Ovary (tissue), 10 donors: Measurements from ENCODE around the gene CACNB2. TPM values are rescaled to one million over a fixed set of nuclear protein-coding genes. Genes with fewer than 3 reads are reported as not detected.

Experiments
- DNase-seq, 5 donors: peaks; one replicate each; pipeline ENCODE4 v3.0.0-alpha.2; 2019 to 2020
- H3K27ac ChIP-seq, 2 donors: fragments of 200-600 bp; one replicate each; pipeline versions ENCODE4 v1.5.1 to v1.8.0; 2019 to 2022
- H3K27me3 ChIP-seq: fragments of 200-600 bp; one replicate; pipeline ENCODE4 v1.8.0; 2022
- H3K36me3 ChIP-seq: fragments of 200-600 bp; sonication (generic); one replicate; pipeline ENCODE4 v1.5.1; 2019
- H3K4me1 ChIP-seq: one replicate; pipeline ENCODE4 v1.8.1; 2013; ENCODE audit warnings: mild to moderate bottlenecking, moderate library complexity; ENCODE audit not compliant: insufficient read depth
- H3K4me3 ChIP-seq: fragments of 200-600 bp; sonication (generic); one replicate; pipeline ENCODE4 v1.5.1; 2017
- H3K9me3 ChIP-seq, 2 donors: fragments of 200-600 bp in 1 of 2; sonication (generic) in 1 of 2; one replicate each; pipeline versions ENCODE4 v1.5.1 to v1.8.1; 2013 to 2019; ENCODE audit warnings: mild to moderate bottlenecking in 1 of 2, moderate library complexity in 1 of 2
- EP300 ChIP-seq: sonication (generic); formaldehyde crosslinking; IDR thresholded peaks from one replicate; pipeline ENCODE4 v1.6.1; 2017; ENCODE audit warnings: antibody characterized with exemption
- POLR2A ChIP-seq: fragments of 450-650 bp; IDR thresholded peaks from one replicate; pipeline ENCODE4 v1.6.1; 2017; ENCODE audit warnings: antibody characterized with exemption, mild to moderate bottlenecking, moderate library complexity
- WGBS, 3 donors: extraction: QIAGEN DNeasy Blood & Tissue Kit in 1 of 3; methylation state at CpG; one replicate each; pipeline versions ENCODE4 v1.1.5 to v1.1.7; 2013 to 2017; 5-methylcytosine and 5-hydroxymethylcytosine counted together
- intact Hi-C, 4 donors: fragments of 100-400 bp; cut with DNase I; formaldehyde crosslinking; loops; one replicate each; pipeline versions ENCODE4 v1.11.0 to v1.15.1; 2022 to 2023
- long read RNA-seq, 3 donors: library from polyadenylated mRNA in 2 of 3; unstranded in 2 of 3; transcript quantifications; one replicate each; pipeline ENCODE4 v2.0.0 and lab custom pipeline, GENCODE V29; 2021 to 2026
- polyA plus RNA-seq, 2 donors: library from polyadenylated mRNA; stranded (reverse); fragments of 200-250 nt in 1 of 2; fragments of 350-450 nt in 1 of 2; fragmentation: Illumina TruSeq in 1 of 2; extraction: RNeasy Lipid Tissue Mini Kit (QIAGEN cat#74804) in 1 of 2; gene quantifications; one replicate each; pipeline ENCODE4 v1.2.3, GENCODE V29; 2013 to 2014
- total RNA-seq, 7 donors: library from RNA; depleted of rRNA in 2 of 7; stranded (reverse); fragments of >200 nt in 2 of 7; fragmentation: NEBNext Ultra II Directional in 3 of 7; extraction: Animal tissue kit (Norgen Biotek cat#: 25700) in 3 of 7; gene quantifications; one replicate each; pipeline versions ENCODE4 v1.1.0 to v1.2.4, GENCODE V29; 2016 to 2023
- TF ChIP-seq, protein P1 (sequence below), 3 donors: fragments of 450-650 bp in 2 of 3; fragments of 200-600 bp in 1 of 3; IDR thresholded peaks; one replicate each; pipeline versions ENCODE4 v1.5.1 to v1.8.0; 2016 to 2022; ENCODE audit warnings: antibody characterized with exemption in 3 of 3, mild to moderate bottlenecking in 1 of 3
- donor health status: DM: no; HTN: no; CAD: no; lungs with moderate emphysema.
- donor health status: DM: no; HTN: no; CAD: no.
- donor health status: Bipolar disorder and iron deficiency.
- donor health status: DM: yes; HTN: yes; CAD: no.
- donor health status: DM: no; HTN: no; CAD: no.
- donor health status: DM: yes; HTN: yes; CAD: no.

Gene CACNB2
- total RNA-seq (10 to 100 TPM; 16.0 to 60.9 (median 25.7) TPM), polyA plus RNA-seq (10 to 100 TPM in 1 of 2 donors, 1 to 10 TPM in 1; 8.9 to 11.6 TPM)
- long read RNA-seq, donor 1, transcript CACNB2-211 (2 exons, 497 nt): major isoform, 8 of 40 reads
- long read RNA-seq, donor 1, partial matches to known transcripts: 7 of 40 reads
- long read RNA-seq, donor 1, other reads (novel, unspliced or antisense): 25 of 40 reads
- long read RNA-seq, donor 2, partial matches to known transcripts: 0 of 1 reads
- long read RNA-seq, donor 2, other reads (novel, unspliced or antisense): 0 of 1 reads
- long read RNA-seq, donor 3, transcript CACNB2-211 (2 exons, 497 nt): major isoform, 13 of 33 reads
- long read RNA-seq, donor 3, partial matches to known transcripts: 5 of 33 reads
- long read RNA-seq, donor 3, other reads (novel, unspliced or antisense): 14 of 33 reads

- Histone ChIP-seq H3K4me3 (peak within 1 kb of the TSS; percentile 66), H3K36me3 (no peaks in the 10 kb centered on the region), H3K27ac (peak within 1 kb of the TSS; percentile 87 to 99), H3K9me3 (no peaks in the 10 kb centered on the region), H3K4me1 (no peaks in the 10 kb centered on the region), H3K27me3 (no peaks in the 10 kb centered on the region)
- intact Hi-C loops: loop anchor here in 2 of 4 donors (5.0 to 10.0 kb wide), 2 partner anchors 74 to 77 kb away; no protein-coding TSS in a partner anchor
- WGBS, 3 donors: 0 to 1% (median 1%) methylated on average over 85 to 100 of the region's 100 CpGs
- peak; percentile 88 to 91 (median 88) for DNase-seq
- TF ChIP-seq POLR2A (peak; percentile 62), EP300 (no peak)
- TF ChIP-seq, protein P1, sequence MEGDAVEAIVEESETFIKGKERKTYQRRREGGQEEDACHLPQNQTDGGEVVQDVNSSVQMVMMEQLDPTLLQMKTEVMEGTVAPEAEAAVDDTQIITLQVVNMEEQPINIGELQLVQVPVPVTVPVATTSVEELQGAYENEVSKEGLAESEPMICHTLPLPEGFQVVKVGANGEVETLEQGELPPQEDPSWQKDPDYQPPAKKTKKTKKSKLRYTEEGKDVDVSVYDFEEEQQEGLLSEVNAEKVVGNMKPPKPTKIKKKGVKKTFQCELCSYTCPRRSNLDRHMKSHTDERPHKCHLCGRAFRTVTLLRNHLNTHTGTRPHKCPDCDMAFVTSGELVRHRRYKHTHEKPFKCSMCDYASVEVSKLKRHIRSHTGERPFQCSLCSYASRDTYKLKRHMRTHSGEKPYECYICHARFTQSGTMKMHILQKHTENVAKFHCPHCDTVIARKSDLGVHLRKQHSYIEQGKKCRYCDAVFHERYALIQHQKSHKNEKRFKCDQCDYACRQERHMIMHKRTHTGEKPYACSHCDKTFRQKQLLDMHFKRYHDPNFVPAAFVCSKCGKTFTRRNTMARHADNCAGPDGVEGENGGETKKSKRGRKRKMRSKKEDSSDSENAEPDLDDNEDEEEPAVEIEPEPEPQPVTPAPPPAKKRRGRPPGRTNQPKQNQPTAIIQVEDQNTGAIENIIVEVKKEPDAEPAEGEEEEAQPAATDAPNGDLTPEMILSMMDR (IDR thresholded peaks at IDR 0.05): peak in 1 of 3 donors; percentile 9
These were observed at the start of gene CACNB2 for GRCh38 chr10:18140149-18140956. TSS of gene CACNB2 (plus strand) at chr10:18140424.

DNA sequence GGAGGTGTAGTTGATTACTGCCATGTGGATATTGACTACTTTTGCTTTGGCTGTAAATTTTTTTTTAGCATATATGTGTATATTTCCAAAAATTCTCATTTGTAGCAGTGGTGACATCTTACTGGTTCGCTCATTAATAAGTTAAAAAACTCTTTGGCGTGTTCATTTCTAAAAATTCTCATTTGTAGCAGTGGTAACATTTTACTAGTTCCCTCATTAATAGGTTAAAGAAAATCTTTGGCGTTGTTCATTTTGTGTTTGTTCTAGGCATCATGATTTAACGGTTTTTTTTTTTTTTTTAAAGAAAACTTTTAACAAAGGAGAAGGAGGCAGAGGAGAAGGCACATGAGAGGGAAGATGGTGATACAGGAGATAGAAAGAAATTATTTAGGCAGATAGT, 45.9 kb upstream of the CACNB2 start:
- H3K4me1 ChIP-seq: no peaks in the 10 kb centered on the region
- no peak overlapping the region for H3K27ac ChIP-seq
- intact Hi-C loops: no loop called here
- H3K9me3 ChIP-seq: no peaks in the 10 kb centered on the region
- no peaks in the 10 kb centered on the region for H3K36me3 ChIP-seq
- H3K4me3 ChIP-seq: no peak overlapping the region
- H3K27me3 ChIP-seq: no peaks in the 10 kb centered on the region
- no peak for DNase-seq
- TF ChIP-seq EP300 (no peak), POLR2A (no peak)
- TF ChIP-seq, protein P1 (IDR thresholded peaks at IDR 0.05): no peak
- WGBS, 3 donors: 88 to 90% (median 88%) methylated on average over 4 of the region's 4 CpGs

DNA sequence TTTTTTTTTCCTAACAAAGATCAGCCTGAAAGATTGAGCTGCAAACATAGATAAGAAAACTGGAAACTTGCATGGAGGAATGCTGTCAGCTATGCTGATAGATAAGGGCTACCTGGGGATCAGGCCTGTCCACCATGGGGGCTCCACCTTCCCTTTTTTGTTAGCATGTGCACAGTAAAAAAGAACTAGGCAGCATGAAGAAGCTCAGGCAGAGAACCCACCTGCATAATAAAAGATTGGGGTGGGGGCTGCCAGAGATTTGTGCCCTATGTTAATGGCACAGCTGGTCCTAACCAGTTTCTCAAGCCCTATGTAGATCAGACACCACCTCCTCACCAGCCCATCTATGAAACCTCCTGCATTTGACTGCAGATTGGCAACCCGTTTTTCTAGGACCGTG, 45.4 kb upstream of the CACNB2 start:
- intact Hi-C loops: no loop called here
- no peaks in the 10 kb centered on the region for H3K36me3 ChIP-seq
- WGBS, 3 donors: 94 to 95% (median 94%) methylated on average over 2 of the region's 2 CpGs
- no peak overlapping the region for H3K4me3 ChIP-seq
- no peaks in the 10 kb centered on the region for H3K4me1 ChIP-seq
- H3K27ac ChIP-seq: no peak overlapping the region
- no peak for DNase-seq
- no peak for TF ChIP-seq EP300
- TF ChIP-seq, protein P1 (IDR thresholded peaks at IDR 0.05): no peak
- TF ChIP-seq POLR2A: no peak
- H3K9me3 ChIP-seq: no peaks in the 10 kb centered on the region
- no peaks in the 10 kb centered on the region for H3K27me3 ChIP-seq

GRCh38 chr10:18097524-18097923, 42.7 kb upstream of the CACNB2 start:
- TF ChIP-seq, protein P1 (IDR thresholded peaks at IDR 0.05): no peak
- TF ChIP-seq POLR2A: no peak
- TF ChIP-seq EP300: no peak

More at GRCh38 chr10:18097524-18097923, 42.7 kb upstream of the CACNB2 start:
- no peak for DNase-seq
- H3K4me3 ChIP-seq: no peak overlapping the region
- no peaks in the 10 kb centered on the region for H3K9me3 ChIP-seq
- 65 to 72% (median 67%) methylated on average over 2 of the region's 2 CpGs for WGBS, 3 donors
- no peak overlapping the region for H3K27ac ChIP-seq
- H3K27me3 ChIP-seq: no peaks in the 10 kb centered on the region
- no peaks in the 10 kb centered on the region for H3K4me1 ChIP-seq
- intact Hi-C loops: no loop called here
- H3K36me3 ChIP-seq: no peaks in the 10 kb centered on the region
